ENCODE data around the gene PHLDA1.

- TF ChIP-seq CTCF (IDR thresholded peaks at IDR 0.05 in 8 of 11, conservative IDR thresholded peaks at IDR 0.05 in 3 of 11) (no peak), POLR2A (IDR thresholded peaks at IDR 0.05) (no peak), POLR2AphosphoS5 (IDR thresholded peaks at IDR 0.05) (no peak)
Measured at GRCh38 chr12:76072568-76072967, 41.0 kb upstream of the PHLDA1 start.
